ENCODE data around the gene LLGL2. TPM values are rescaled to one million over a fixed set of nuclear protein-coding genes. Genes with fewer than 3 reads are reported as not detected.

Gene LLGL2
- total RNA-seq, 1 experiment from 2014 or later, result 156 TPM

- H3K27me3 ChIP-seq (ENCODE audit: insufficient read depth, low read depth), result no peaks in the 10 kb centered on the region
- H3K9me3 ChIP-seq (ENCODE audit: insufficient read depth, low read depth), result no peaks in the 10 kb centered on the region
- no peaks in the 10 kb centered on the region for H3K79me2 ChIP-seq (ENCODE audit: low read depth)
- POLR2A ChIA-PET (ENCODE audit: unreplicated experiment), result no interaction called here
- H3K9me2 ChIP-seq (ENCODE audit: insufficient read depth), result no peaks in the 10 kb centered on the region
- H3K4me3 ChIP-seq, result no peak overlapping the region
- H3F3A ChIP-seq (ENCODE audit: insufficient read depth, low read depth), result no peaks in the 10 kb centered on the region; the same call in 1 of the 2 replicates
- CTCF ChIA-PET, result interaction anchor here (0.7 kb wide), 1 partner anchor 73 kb away, joined by 3 read pairs; no protein-coding TSS in a partner anchor
- no TSS peak for BruUV-seq (replicated peaks)
- H2AFZ ChIP-seq, result no peak overlapping the region
- H3K36me3 ChIP-seq (ENCODE audit: low read depth), result no peaks in the 10 kb centered on the region
- intact Hi-C loops (cut with micrococcal nuclease; ENCODE audit: unreplicated experiment), result no loop called here
- H3K4me1 ChIP-seq (replicated peaks; ENCODE audit: insufficient read depth), result no peaks in the 10 kb centered on the region
- no peak overlapping the region for H3K4me2 ChIP-seq
- TF ChIP-seq CTCF (conservative IDR thresholded peaks at IDR 0.05) (no peak), EZH2 (IDR thresholded peaks at IDR 0.05; ENCODE audit: low read depth) (no peak)
- DNase-seq, result no peak
- no peak overlapping the region for H3K27ac ChIP-seq
- 0 out of 2 replicates have a peak, but pooled peaks cover 3% of the 10 kb centered on the region for H4K20me1 ChIP-seq (ENCODE audit: insufficient read depth)
Observed at GRCh38 chr17:75501378-75502071, 24.0 kb upstream of the LLGL2 start.

GRCh38 chr17:75502072-75502720, 23.3 kb upstream of the LLGL2 start:
- H3K4me3 ChIP-seq, result no peak overlapping the region
- no TSS peak for BruUV-seq (replicated peaks)
- H3K9me3 ChIP-seq (ENCODE audit: insufficient read depth, low read depth), result no peaks in the 10 kb centered on the region
- DNase-seq, result no peak
- POLR2A ChIA-PET (ENCODE audit: unreplicated experiment), result no interaction called here
- H2AFZ ChIP-seq, result no peak overlapping the region
- no peak overlapping the region for H3K27ac ChIP-seq
- intact Hi-C loops (cut with micrococcal nuclease; ENCODE audit: unreplicated experiment), result no loop called here
- no peaks in the 10 kb centered on the region for H3K9me2 ChIP-seq (ENCODE audit: insufficient read depth)
- H3K4me2 ChIP-seq, result no peak overlapping the region
- no peaks in the 10 kb centered on the region for H3K36me3 ChIP-seq (ENCODE audit: low read depth)
- TF ChIP-seq CTCF (conservative IDR thresholded peaks at IDR 0.05) (no peak), EZH2 (IDR thresholded peaks at IDR 0.05; ENCODE audit: low read depth) (no peak)
- H3K79me2 ChIP-seq (ENCODE audit: low read depth), result no peaks in the 10 kb centered on the region
- H3K27me3 ChIP-seq (ENCODE audit: insufficient read depth, low read depth), result no peaks in the 10 kb centered on the region
- no peaks in the 10 kb centered on the region; the same call in 1 of the 2 replicates for H3F3A ChIP-seq (ENCODE audit: insufficient read depth, low read depth)
- no peaks in the 10 kb centered on the region for H3K4me1 ChIP-seq (replicated peaks; ENCODE audit: insufficient read depth)
- 0 out of 2 replicates have a peak, but pooled peaks cover 3% of the 10 kb centered on the region for H4K20me1 ChIP-seq (ENCODE audit: insufficient read depth)
- CTCF ChIA-PET, result interaction anchor here (0.6 kb wide), 1 partner anchor 244 kb away, joined by 4 read pairs; no protein-coding TSS in a partner anchor

- ChIA-PET CTCF (interaction anchor here (0.6 kb wide), 1 partner anchor 244 kb away, joined by 4 read pairs; no protein-coding TSS in a partner anchor), POLR2A (ENCODE audit: unreplicated experiment) (interaction anchor here (0.6 kb wide), 2 partner anchors 47 to 156 kb away, joined by 3 to 5 read pairs; no protein-coding TSS in a partner anchor)
- H3K36me3 ChIP-seq (ENCODE audit: low read depth), result no peaks in the 10 kb centered on the region
- no peak for TF ChIP-seq CTCF (conservative IDR thresholded peaks at IDR 0.05)
- no peak for TF ChIP-seq EZH2 (IDR thresholded peaks at IDR 0.05; ENCODE audit: low read depth)
- no peak overlapping the region for H3K27ac ChIP-seq
- no peaks in the 10 kb centered on the region for H3K79me2 ChIP-seq (ENCODE audit: low read depth)
- no peak overlapping the region for H3K4me3 ChIP-seq
- intact Hi-C loops (cut with micrococcal nuclease; ENCODE audit: unreplicated experiment), result no loop called here
- H3K4me2 ChIP-seq, result no peak overlapping the region
- H3F3A ChIP-seq (ENCODE audit: insufficient read depth, low read depth), result no peaks in the 10 kb centered on the region; the same call in 1 of the 2 replicates
- H3K9me2 ChIP-seq (ENCODE audit: insufficient read depth), result no peaks in the 10 kb centered on the region
- no peaks in the 10 kb centered on the region for H3K9me3 ChIP-seq (ENCODE audit: insufficient read depth, low read depth)
- H4K20me1 ChIP-seq (ENCODE audit: insufficient read depth), result 0 out of 2 replicates have a peak, but pooled peaks cover 3% of the 10 kb centered on the region
- no peaks in the 10 kb centered on the region for H3K27me3 ChIP-seq (ENCODE audit: insufficient read depth, low read depth)
- no peaks in the 10 kb centered on the region for H3K4me1 ChIP-seq (replicated peaks; ENCODE audit: insufficient read depth)
- no peak for DNase-seq
- no peak overlapping the region for H2AFZ ChIP-seq
- BruUV-seq (replicated peaks), result no TSS peak
Observed at GRCh38 chr17:75502721-75503329, 22.7 kb upstream of the LLGL2 start.

Data from PC-9 (cell line).